CD4-positive, CD25-positive, alpha-beta regulatory T cell (primary cell): Measurements from ENCODE around the gene C1orf198. TPM values are rescaled to one million over a fixed set of nuclear protein-coding genes. Genes with fewer than 3 reads are reported as not detected.
A peak's percentile ranks its signal among the peaks of the same experiment; 100 is the strongest.

Experiments used
- ATAC-seq, 2 donors: fragments of 150-1000 bp; cut with Tn5 transposase; one replicate each; pipeline ENCODE4 v1.10.0; 2021; ENCODE audit warnings: low read depth in 2 of 2, moderate number of reproducible peaks in 2 of 2, moderate library complexity in 1 of 2
- DNase-seq, 3 donors: peaks; one replicate each; pipeline versions ENCODE4 v3.0.0 to v3.0.0-alpha.2; 2012 to 2022; ENCODE audit warnings: mixed read lengths in 1 of 3
- H3K27ac ChIP-seq: one replicate; pipeline ENCODE4 v1.7.0; 2013; ENCODE audit warnings: mild to moderate bottlenecking, low read length; ENCODE audit not compliant: insufficient read depth, poor library complexity, severe bottlenecking
- H3K27me3 ChIP-seq: one replicate; pipeline ENCODE4 v1.7.0; 2013; ENCODE audit warnings: low read length; ENCODE audit not compliant: control insufficient read depth, insufficient read depth
- H3K36me3 ChIP-seq: one replicate; pipeline ENCODE4 v1.7.0; 2013; ENCODE audit warnings: mild to moderate bottlenecking, low read length, moderate library complexity; ENCODE audit not compliant: control insufficient read depth, insufficient read depth
- H3K4me1 ChIP-seq: 2 replicates; pipeline ENCODE4 v1.7.0; 2013; ENCODE audit warnings: mild to moderate bottlenecking, low read length; ENCODE audit not compliant: insufficient read depth, control insufficient read depth, poor library complexity, severe bottlenecking
- H3K4me3 ChIP-seq: one replicate; pipeline ENCODE4 v1.7.0; 2013; ENCODE audit warnings: low read depth, mild to moderate bottlenecking, low read length, moderate library complexity
- H3K9me3 ChIP-seq, 2 experiments: 1 replicate in 1 of 2; 2 replicates in 1 of 2; pipeline ENCODE4 v1.7.0; 2013; ENCODE audit warnings: low read length in 2 of 2, mild to moderate bottlenecking in 1 of 2, moderate library complexity in 1 of 2; ENCODE audit not compliant: control insufficient read depth in 2 of 2
- H3K27ac Mint-ChIP-seq, 3 donors: one replicate each; pipeline ENCODE4 v1.8.0; 2020 to 2022; ENCODE audit warnings: mild to moderate bottlenecking in 3 of 3, mixed read lengths in 3 of 3, moderate library complexity in 2 of 3
- H3K27me3 Mint-ChIP-seq: one replicate; pipeline ENCODE4 v1.8.0; 2022; ENCODE audit warnings: mild to moderate bottlenecking, mixed read lengths
- H3K36me3 Mint-ChIP-seq: one replicate; pipeline ENCODE4 v1.8.0; 2020; ENCODE audit warnings: mixed read lengths
- H3K4me1 Mint-ChIP-seq, 4 donors: one replicate each; pipeline ENCODE4 v1.8.0; 2020 to 2022; ENCODE audit warnings: mixed read lengths in 4 of 4, mild to moderate bottlenecking in 1 of 4
- H3K4me3 Mint-ChIP-seq, 4 donors: one replicate each; pipeline ENCODE4 v1.8.0; 2020 to 2022; ENCODE audit warnings: mild to moderate bottlenecking in 4 of 4, mixed read lengths in 4 of 4, moderate library complexity in 3 of 4
- H3K9me3 Mint-ChIP-seq, 7 donors: one replicate each; pipeline ENCODE4 v1.8.0; 2020 to 2022; ENCODE audit warnings: mixed read lengths in 7 of 7, mild to moderate bottlenecking in 3 of 7, moderate library complexity in 2 of 7
- polyA plus RNA-seq, 4 donors: library from polyadenylated mRNA; unstranded; fragments of 300-500 nt; fragmentation: Illumina TruSeq; gene quantifications; one replicate each; pipeline ENCODE4 v1.2.3, GENCODE V29; 2021
- total RNA-seq: library from RNA; stranded (reverse); gene quantifications from one replicate; pipeline ENCODE4 v1.2.3, GENCODE V29; 2022

Gene C1orf198
- total and polyA plus RNA-seq, 5 donors from 2014 or later = 3.1 to 5.3 (median 4.1) TPM

DNA sequence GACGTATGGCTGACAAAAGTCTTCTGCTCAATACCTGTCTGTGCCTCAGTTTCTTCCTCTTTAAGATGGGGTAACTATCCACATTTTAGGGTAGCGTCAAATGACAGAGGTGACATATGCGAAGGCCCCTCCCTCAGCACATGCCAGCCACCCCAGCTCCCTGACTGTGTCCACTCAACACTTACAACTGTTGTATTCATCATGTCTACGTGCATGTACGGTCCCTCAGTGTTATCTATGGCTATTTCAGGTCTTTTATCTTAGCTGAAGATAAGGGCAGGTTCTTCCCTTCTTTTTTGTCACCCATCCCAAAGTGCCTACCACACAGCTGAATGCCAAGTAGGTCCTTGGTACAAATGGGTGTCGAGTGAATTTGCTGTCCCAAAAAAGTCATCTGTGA lies 8.3 kb upstream of the C1orf198 start:
- Mint-ChIP-seq H3K36me3 (no peaks in the 10 kb centered on the region), H3K4me1 (no peaks in the 10 kb centered on the region), H3K9me3 (peaks cover 0 to 3% (median 0%) of the 10 kb centered on the region in 7 donors), H3K4me3 (no peak overlapping the region), H3K27me3 (peaks cover 63% of the 10 kb centered on the region), H3K27ac (no peak overlapping the region)
- no peak overlapping the region for H3K4me3 ChIP-seq
- no peaks in the 10 kb centered on the region for H3K4me1 ChIP-seq
- ATAC-seq = no peak
- DNase-seq = no peak
- peaks cover 8% of the 10 kb centered on the region for H3K27me3 ChIP-seq
- no peak overlapping the region for H3K27ac ChIP-seq
- no peaks in the 10 kb centered on the region for H3K9me3 ChIP-seq
- H3K36me3 ChIP-seq = no peaks in the 10 kb centered on the region

DNA sequence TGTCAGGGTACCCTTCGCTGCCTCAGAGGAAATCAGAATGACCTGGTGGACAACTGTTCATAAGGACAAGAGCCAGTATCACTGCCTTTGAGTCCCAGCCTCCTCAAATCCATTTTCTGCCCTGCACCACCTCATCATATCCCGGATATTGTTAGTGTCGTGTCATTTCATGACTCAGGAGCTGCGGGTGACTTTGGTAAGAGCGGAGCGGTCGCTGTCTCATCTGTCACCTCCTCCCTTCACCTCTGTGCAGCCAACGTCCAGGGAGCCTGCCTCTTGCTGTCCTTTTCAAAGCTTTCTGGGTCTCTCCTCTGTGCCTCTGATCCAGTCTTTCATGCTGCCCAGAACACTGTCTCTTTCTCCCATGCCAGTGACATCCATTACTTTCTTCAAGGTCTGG lies 7.0 kb upstream of the C1orf198 start:
- Mint-ChIP-seq H3K9me3 (no peaks in the 10 kb centered on the region), H3K27me3 (peaks cover 63% of the 10 kb centered on the region), H3K27ac (no peak overlapping the region), H3K4me1 (no peaks in the 10 kb centered on the region), H3K36me3 (no peaks in the 10 kb centered on the region), H3K4me3 (no peak overlapping the region)
- Histone ChIP-seq H3K4me3 (no peak overlapping the region), H3K4me1 (no peaks in the 10 kb centered on the region), H3K9me3 (no peaks in the 10 kb centered on the region), H3K36me3 (no peaks in the 10 kb centered on the region), H3K27me3 (peaks cover 4% of the 10 kb centered on the region), H3K27ac (no peak overlapping the region)
- no peak for DNase-seq
- no peak for ATAC-seq

DNA sequence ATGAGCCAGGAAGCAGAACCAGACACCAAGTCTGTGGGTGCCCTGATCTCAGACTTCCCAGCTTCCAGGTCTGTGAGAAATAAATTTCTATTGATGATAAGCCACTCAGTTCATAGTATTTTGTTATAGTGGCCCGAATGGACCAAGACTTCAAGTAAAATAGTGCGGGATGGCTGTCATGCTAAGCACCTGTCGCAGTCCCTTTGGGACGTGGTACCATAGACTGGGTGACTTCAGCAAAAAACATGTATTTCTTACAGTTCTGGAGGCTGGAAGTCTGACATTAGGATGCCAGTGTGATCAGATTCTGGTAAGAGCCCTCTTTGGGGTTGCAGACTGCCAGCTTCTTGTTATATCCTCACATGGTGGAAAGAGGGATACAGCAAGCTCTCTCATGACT lies 2.6 kb upstream of the C1orf198 start:
- Mint-ChIP-seq H3K27me3 (peaks cover 69% of the 10 kb centered on the region), H3K4me3 (peak overlapping the region in 2 of 4 donors; percentile 28 to 51), H3K27ac (no peak overlapping the region)

DNA sequence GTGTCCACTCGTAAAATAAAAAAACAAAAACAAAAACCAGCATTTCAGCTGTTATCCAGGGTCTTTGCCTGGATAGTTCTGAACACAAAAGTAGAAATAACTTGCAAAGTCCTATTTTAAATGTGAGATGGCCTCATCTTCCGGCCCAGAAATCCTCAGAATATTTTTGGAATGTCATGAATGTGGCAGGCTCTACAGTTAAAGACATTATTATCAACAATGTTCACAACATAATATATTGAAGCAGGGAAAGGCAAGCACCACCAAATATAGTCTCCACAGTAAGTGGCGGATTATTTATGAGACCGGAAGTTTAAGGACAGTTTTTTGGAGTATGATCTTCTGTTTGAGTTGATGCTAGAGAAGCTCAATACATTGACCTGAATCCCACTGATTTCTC lies 1.2 kb upstream of the C1orf198 start:
- H3K4me1 ChIP-seq = peaks cover 14% of the 10 kb centered on the region
- Mint-ChIP-seq H3K4me1 (peaks cover 6 to 24% (median 12%) of the 10 kb centered on the region in 4 donors), H3K27ac (no peak overlapping the region), H3K9me3 (no peaks in the 10 kb centered on the region), H3K4me3 (peak overlapping the region; percentile 65 to 91 (median 72)), H3K36me3 (no peaks in the 10 kb centered on the region), H3K27me3 (peaks cover 63% of the 10 kb centered on the region)
- no peak overlapping the region for H3K4me3 ChIP-seq
- no peaks in the 10 kb centered on the region for H3K9me3 ChIP-seq
- no peaks in the 10 kb centered on the region for H3K36me3 ChIP-seq
- DNase-seq (no peak), ATAC-seq (no peak)
- no peak overlapping the region for H3K27ac ChIP-seq
- H3K27me3 ChIP-seq = peaks cover 10% of the 10 kb centered on the region

More for the DNA sequence above, 2.6 kb upstream of the C1orf198 start:
- no peak overlapping the region for H3K27ac ChIP-seq
- Mint-ChIP-seq H3K4me1 (peaks cover 6 to 24% (median 12%) of the 10 kb centered on the region in 4 donors), H3K9me3 (no peaks in the 10 kb centered on the region), H3K36me3 (no peaks in the 10 kb centered on the region)
- no peak overlapping the region for H3K4me3 ChIP-seq
- DNase-seq (no peak), ATAC-seq (no peak)
- H3K9me3 ChIP-seq = no peaks in the 10 kb centered on the region
- peaks cover 10% of the 10 kb centered on the region for H3K27me3 ChIP-seq
- H3K36me3 ChIP-seq = no peaks in the 10 kb centered on the region
- H3K4me1 ChIP-seq = peaks cover 14% of the 10 kb centered on the region

DNA sequence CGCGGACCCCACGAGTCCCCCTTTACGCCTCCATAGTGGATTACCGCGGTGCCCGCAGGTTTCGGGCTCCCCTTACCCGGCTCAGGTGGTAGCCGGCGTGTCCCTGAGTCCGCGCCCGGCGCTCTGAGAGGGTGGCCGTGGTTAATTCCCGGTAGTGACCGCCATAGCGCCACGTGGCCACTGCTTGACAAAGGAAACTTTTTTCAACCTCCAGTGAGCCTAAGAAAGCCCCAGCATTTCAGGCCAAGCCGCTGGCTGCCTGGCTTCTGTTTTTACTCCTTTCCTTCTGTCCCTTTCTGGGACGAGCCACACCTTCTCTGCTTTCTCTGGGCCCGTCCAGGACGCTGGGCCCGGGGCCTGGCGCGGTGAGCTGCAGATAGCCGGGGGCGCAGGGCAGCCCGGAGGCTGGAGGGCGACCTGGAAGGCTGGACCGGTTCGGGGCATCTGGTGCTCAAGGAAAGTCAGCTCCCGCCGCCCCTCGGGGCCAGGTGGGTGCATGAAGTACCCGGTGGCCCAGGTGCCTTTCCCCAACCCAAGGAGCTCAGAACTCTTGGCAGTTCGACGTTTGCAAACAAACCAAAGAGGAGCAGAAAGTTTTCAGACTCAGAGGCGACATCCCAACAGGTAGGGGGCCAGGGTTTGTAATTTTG lies 540 bp upstream of the C1orf198 start:
- ATAC-seq (peak; percentile 22 to 37), DNase-seq (peak in 1 of 3 donors; percentile 14)
- H3K9me3 ChIP-seq = no peaks in the 10 kb centered on the region
- H3K27me3 ChIP-seq = peaks cover 10% of the 10 kb centered on the region
- H3K9me3 Mint-ChIP-seq = no peaks in the 10 kb centered on the region
- H3K4me1 Mint-ChIP-seq = peaks cover 6 to 28% (median 12%) of the 10 kb centered on the region in 4 donors
- H3K4me3 Mint-ChIP-seq = peak overlapping the region; percentile 84 to 95 (median 88)
- no peaks in the 10 kb centered on the region for H3K36me3 Mint-ChIP-seq
- H3K27ac ChIP-seq = no peak overlapping the region
- peaks cover 14% of the 10 kb centered on the region for H3K4me1 ChIP-seq
- peak overlapping the region; percentile 37 for H3K4me3 ChIP-seq
- H3K27ac Mint-ChIP-seq = peak overlapping the region in 2 of 3 donors; percentile 25 to 89
- H3K36me3 ChIP-seq = no peaks in the 10 kb centered on the region
- peaks cover 57% of the 10 kb centered on the region for H3K27me3 Mint-ChIP-seq

DNA sequence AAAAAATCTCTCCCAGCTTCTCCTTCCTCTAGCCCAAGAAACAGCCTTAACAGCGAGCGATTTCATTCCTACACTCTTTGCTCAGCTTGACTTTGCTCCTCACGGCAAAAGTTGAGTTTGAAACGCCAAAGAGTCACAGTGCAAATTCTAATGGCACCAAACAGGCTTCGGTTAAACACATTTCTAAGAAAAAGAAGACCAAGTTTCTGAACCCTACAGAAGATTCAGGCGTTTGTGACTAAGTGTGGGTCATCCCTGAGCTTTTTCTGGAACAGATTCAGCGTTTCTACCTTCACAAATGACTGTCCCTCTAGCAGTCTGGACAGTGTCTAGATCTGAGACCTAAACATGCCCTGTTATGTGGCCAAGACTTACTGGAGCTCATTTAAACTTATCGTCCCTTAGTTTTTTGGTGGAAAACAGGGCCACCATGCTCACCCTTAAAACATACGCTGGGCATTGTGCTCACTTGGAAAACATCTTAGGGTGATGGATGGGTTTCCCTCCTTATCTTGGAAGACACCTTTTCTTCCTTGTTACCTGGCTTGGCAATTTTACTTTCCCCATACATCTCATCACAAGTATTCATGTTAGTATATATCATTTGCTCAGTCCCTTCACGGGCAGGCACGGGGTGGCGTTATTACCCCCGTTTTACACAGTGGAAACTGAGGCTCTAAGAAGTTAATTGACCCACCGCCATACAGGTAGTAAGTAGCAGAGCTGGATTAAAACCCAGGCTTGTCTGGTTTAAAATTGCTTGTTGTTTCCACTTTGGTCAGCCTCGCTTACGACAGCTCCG lies 1.0 kb downstream of the C1orf198 start:
- no peaks in the 10 kb centered on the region for H3K36me3 Mint-ChIP-seq
- H3K27me3 ChIP-seq = peaks cover 10% of the 10 kb centered on the region
- H3K27ac ChIP-seq = no peak overlapping the region
- H3K4me1 Mint-ChIP-seq = peaks cover 6 to 40% (median 16%) of the 10 kb centered on the region in 4 donors
- H3K4me3 ChIP-seq = peak overlapping the region; percentile 71
- H3K4me1 ChIP-seq = peaks cover 17% of the 10 kb centered on the region
- no peaks in the 10 kb centered on the region for H3K9me3 ChIP-seq
- peak overlapping the region; percentile 90 to 97 (median 92) for H3K4me3 Mint-ChIP-seq
- DNase-seq (peak in 2 of 3 donors; percentile 4 to 12), ATAC-seq (no peak)
- no peaks in the 10 kb centered on the region for H3K36me3 ChIP-seq
- peak overlapping the region; percentile 64 to 71 (median 67) for H3K27ac Mint-ChIP-seq
- peaks cover 48% of the 10 kb centered on the region for H3K27me3 Mint-ChIP-seq
- no peaks in the 10 kb centered on the region for H3K9me3 Mint-ChIP-seq

DNA sequence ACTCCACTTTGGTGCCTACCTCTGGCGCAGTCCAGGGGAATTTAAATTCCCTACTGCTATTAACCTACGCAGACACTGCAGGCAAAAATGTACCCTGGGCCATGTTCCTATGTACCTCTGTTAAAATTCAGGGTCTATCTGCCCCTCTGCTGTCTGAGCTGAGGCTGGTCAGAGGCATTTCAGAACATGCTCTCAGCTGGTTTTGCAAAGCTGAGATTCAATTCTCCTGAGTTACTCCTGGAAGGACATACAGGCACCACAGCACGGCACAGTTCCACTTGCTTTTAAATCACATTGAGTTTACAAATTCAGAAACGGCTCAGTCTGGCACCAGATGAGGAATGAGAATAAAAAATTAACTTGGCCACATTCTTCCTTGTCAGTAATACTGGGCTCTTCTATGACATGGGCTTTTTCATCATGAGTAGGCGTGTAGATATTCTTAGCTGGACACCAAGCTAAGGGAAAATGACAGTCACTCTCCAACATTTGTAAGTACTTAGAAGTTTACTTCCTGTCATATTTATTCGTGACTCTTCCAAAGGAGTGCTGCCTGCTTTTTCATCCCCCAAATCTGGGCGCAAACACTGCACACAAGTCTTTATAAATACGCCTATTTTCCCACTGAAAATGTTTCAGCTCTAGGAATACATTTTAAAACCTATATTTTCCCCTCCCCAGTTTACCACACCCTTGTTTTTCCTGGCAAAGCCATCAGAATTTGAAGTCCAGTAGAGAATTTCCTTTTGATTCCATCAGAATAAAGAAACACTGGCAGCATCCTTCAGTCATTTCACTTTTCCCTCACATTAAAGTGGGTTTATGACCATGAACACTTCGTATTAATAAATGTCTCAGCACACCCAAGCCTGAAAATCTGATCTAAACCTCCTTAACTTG lies 1.9 kb downstream of the C1orf198 start:
- Histone ChIP-seq H3K27ac (no peak overlapping the region), H3K4me1 (peaks cover 17% of the 10 kb centered on the region), H3K27me3 (peaks cover 10% of the 10 kb centered on the region), H3K4me3 (no peak overlapping the region), H3K9me3 (no peaks in the 10 kb centered on the region), H3K36me3 (no peaks in the 10 kb centered on the region)
- peaks cover 40% of the 10 kb centered on the region for H3K27me3 Mint-ChIP-seq
- no peaks in the 10 kb centered on the region for H3K9me3 Mint-ChIP-seq
- H3K27ac Mint-ChIP-seq = peak overlapping the region in 1 of 3 donors; percentile 8
- H3K4me1 Mint-ChIP-seq = peaks cover 6 to 41% (median 17%) of the 10 kb centered on the region in 4 donors
- peak overlapping the region; percentile 90 to 97 (median 92) for H3K4me3 Mint-ChIP-seq
- H3K36me3 Mint-ChIP-seq = no peaks in the 10 kb centered on the region
- ATAC-seq = no peak
- DNase-seq = no peak
